Vagina (tissue), 2 donors: ENCODE data around the gene SLC4A1AP.

Source experiments
- CTCF ChIP-seq, 3 experiments: fragments of 450-650 bp in 2 of 3; fragments of 200-600 bp in 1 of 3; sonication (generic) in 1 of 3; IDR thresholded peaks; one replicate each; pipeline ENCODE4 v1.5.1; 2017 to 2019; ENCODE audit warnings: antibody characterized with exemption in 3 of 3, mild to moderate bottlenecking in 2 of 3, moderate library complexity in 2 of 3
- POLR2A ChIP-seq, 2 donors: fragments of 450-650 bp; IDR thresholded peaks; one replicate each; pipeline ENCODE4 v1.6.1; 2017; ENCODE audit warnings: antibody characterized with exemption in 2 of 2, mild to moderate bottlenecking in 2 of 2, moderate library complexity in 2 of 2

- TF ChIP-seq POLR2A (IDR thresholded peaks at IDR 0.05) = no peak
- TF ChIP-seq CTCF (IDR thresholded peaks at IDR 0.05) = no peak
Measured at GRCh38 chr2:27645197-27645596, 18.5 kb upstream of the SLC4A1AP start.
